Measurements from ENCODE around the gene YJEFN3. TPM values are rescaled to one million over a fixed set of nuclear protein-coding genes. Genes with fewer than 3 reads are reported as not detected.

YJEFN3 gene
- total RNA-seq, 1 donor from 2014 or later = 18.1 TPM

GRCh38 chr19:19561946-19562664 is 33.4 kb downstream of the YJEFN3 start:
- no peak overlapping the region for H3K4me3 Mint-ChIP-seq
- TF ChIP-seq, protein P1, sequence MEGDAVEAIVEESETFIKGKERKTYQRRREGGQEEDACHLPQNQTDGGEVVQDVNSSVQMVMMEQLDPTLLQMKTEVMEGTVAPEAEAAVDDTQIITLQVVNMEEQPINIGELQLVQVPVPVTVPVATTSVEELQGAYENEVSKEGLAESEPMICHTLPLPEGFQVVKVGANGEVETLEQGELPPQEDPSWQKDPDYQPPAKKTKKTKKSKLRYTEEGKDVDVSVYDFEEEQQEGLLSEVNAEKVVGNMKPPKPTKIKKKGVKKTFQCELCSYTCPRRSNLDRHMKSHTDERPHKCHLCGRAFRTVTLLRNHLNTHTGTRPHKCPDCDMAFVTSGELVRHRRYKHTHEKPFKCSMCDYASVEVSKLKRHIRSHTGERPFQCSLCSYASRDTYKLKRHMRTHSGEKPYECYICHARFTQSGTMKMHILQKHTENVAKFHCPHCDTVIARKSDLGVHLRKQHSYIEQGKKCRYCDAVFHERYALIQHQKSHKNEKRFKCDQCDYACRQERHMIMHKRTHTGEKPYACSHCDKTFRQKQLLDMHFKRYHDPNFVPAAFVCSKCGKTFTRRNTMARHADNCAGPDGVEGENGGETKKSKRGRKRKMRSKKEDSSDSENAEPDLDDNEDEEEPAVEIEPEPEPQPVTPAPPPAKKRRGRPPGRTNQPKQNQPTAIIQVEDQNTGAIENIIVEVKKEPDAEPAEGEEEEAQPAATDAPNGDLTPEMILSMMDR (conservative IDR thresholded peaks at IDR 0.05) = no peak
- H3K36me3 Mint-ChIP-seq (ENCODE audit: low read depth) = peaks cover 3% of the 10 kb centered on the region
- no peaks in the 10 kb centered on the region for H3K27me3 Mint-ChIP-seq (ENCODE audit: low read depth)
- no peaks in the 10 kb centered on the region for H3K4me1 Mint-ChIP-seq
- no peaks in the 10 kb centered on the region for H3K9me3 Mint-ChIP-seq
- DNase-seq (ENCODE audit: low read depth, low spot score) = no peak
- H3K27ac Mint-ChIP-seq (ENCODE audit: unreplicated experiment) = peak overlapping the region; percentile 43

GRCh38 chr19:19562665-19563347 is 34.1 kb downstream of the YJEFN3 start:
- H3K27me3 Mint-ChIP-seq (ENCODE audit: low read depth) = no peaks in the 10 kb centered on the region
- H3K4me1 Mint-ChIP-seq = no peaks in the 10 kb centered on the region
- TF ChIP-seq, protein P1 (conservative IDR thresholded peaks at IDR 0.05) = no peak
- H3K36me3 Mint-ChIP-seq (ENCODE audit: low read depth) = peaks cover 3% of the 10 kb centered on the region
- H3K4me3 Mint-ChIP-seq = no peak overlapping the region
- H3K27ac Mint-ChIP-seq (ENCODE audit: unreplicated experiment) = peak overlapping the region; percentile 43
- no peaks in the 10 kb centered on the region for H3K9me3 Mint-ChIP-seq
- DNase-seq (ENCODE audit: low read depth, low spot score) = no peak

GRCh38 chr19:19563348-19563848 is 34.7 kb downstream of the YJEFN3 start:
- Mint-ChIP-seq H3K27me3 (ENCODE audit: low read depth) (no peaks in the 10 kb centered on the region), H3K4me3 (no peak overlapping the region), H3K27ac (ENCODE audit: unreplicated experiment) (no peak overlapping the region), H3K9me3 (no peaks in the 10 kb centered on the region), H3K36me3 (ENCODE audit: low read depth) (peaks cover 3% of the 10 kb centered on the region), H3K4me1 (no peaks in the 10 kb centered on the region)
- TF ChIP-seq, protein P1 (conservative IDR thresholded peaks at IDR 0.05) = no peak
- DNase-seq (ENCODE audit: low read depth, low spot score) = no peak

GRCh38 chr19:19566306-19566705 is 37.6 kb downstream of the YJEFN3 start:
- TF ChIP-seq, protein P1 (conservative IDR thresholded peaks at IDR 0.05) = no peak
- no peak overlapping the region for H3K27ac Mint-ChIP-seq (ENCODE audit: unreplicated experiment)
- DNase-seq (ENCODE audit: low read depth, low spot score) = no peak
- H3K4me1 Mint-ChIP-seq = no peaks in the 10 kb centered on the region
- H3K4me3 Mint-ChIP-seq = no peak overlapping the region
- peaks cover 7% of the 10 kb centered on the region for H3K36me3 Mint-ChIP-seq (ENCODE audit: low read depth)
- H3K9me3 Mint-ChIP-seq = no peaks in the 10 kb centered on the region
- H3K27me3 Mint-ChIP-seq (ENCODE audit: low read depth) = no peaks in the 10 kb centered on the region

DNA sequence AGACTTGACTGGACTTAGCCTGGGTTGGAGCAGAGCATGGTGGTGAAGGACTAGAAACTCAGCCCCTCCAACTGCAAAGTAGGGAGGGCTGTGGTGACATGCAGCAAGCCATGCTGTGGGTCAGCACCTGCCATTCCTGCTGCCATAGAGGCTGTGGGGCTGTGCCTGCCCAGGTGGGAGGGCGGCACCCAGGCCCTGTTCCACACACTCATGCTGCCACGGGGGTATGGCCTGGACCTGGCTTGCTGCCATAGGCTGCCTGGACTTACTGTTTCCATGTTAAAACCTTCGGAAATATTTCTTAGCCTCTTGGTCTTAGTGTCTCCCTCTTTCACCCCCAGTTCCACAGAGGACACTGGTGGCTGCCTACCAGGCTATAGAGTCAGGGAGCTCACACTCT is 38.7 kb downstream of the YJEFN3 start:
- Mint-ChIP-seq H3K27me3 (ENCODE audit: low read depth) (no peaks in the 10 kb centered on the region), H3K4me3 (no peak overlapping the region), H3K9me3 (no peaks in the 10 kb centered on the region), H3K36me3 (ENCODE audit: low read depth) (peaks cover 7% of the 10 kb centered on the region), H3K27ac (ENCODE audit: unreplicated experiment) (peak overlapping the region; percentile 87), H3K4me1 (no peaks in the 10 kb centered on the region)
- DNase-seq (ENCODE audit: low read depth, low spot score) = no peak
- TF ChIP-seq, protein P1 (conservative IDR thresholded peaks at IDR 0.05) = no peak
